DOHH2 (cell line): Measurements from ENCODE around the gene CLDN5.

ENCODE experiments used
- H3F3A ChIP-seq: fragments of 200-600 bp; sonication (generic), shearing (Covaris generic); 2 replicates; pipeline ENCODE4 v1.6.0; 2016; ENCODE audit warnings: antibody characterized with exemption, mild to moderate bottlenecking; ENCODE audit not compliant: control insufficient read depth, insufficient read depth
- H3K27ac ChIP-seq: fragments of 200-600 bp; sonication (generic); 2 replicates; pipeline ENCODE4 v1.5.1; 2014; ENCODE audit warnings: low read depth, mild to moderate bottlenecking, low read length, moderate library complexity
- H3K27me3 ChIP-seq: fragments of 200-600 bp; sonication (generic); 2 replicates; pipeline ENCODE4 v1.6.1; 2014; ENCODE audit warnings: mild to moderate bottlenecking, low read length, mixed read lengths; ENCODE audit not compliant: control insufficient read depth
- H3K36me3 ChIP-seq: fragments of 200-600 bp; sonication (generic); 2 replicates; pipeline ENCODE4 v1.6.1; 2014; ENCODE audit warnings: mild to moderate bottlenecking, low read length, moderate library complexity, mixed read lengths; ENCODE audit not compliant: control insufficient read depth
- H3K4me1 ChIP-seq: fragments of 200-600 bp; sonication (generic); 2 replicates; pipeline ENCODE4 v1.6.1; 2014; ENCODE audit warnings: mild to moderate bottlenecking, low read length, mixed read lengths; ENCODE audit not compliant: control insufficient read depth
- H3K4me2 ChIP-seq: fragments of 200-600 bp; sonication (generic); 2 replicates; pipeline ENCODE4 v1.6.0; 2014; ENCODE audit warnings: mild to moderate bottlenecking, low read length, moderate library complexity
- H3K4me3 ChIP-seq: fragments of 200-600 bp; sonication (generic); 2 replicates; pipeline ENCODE4 v1.5.1; 2014; ENCODE audit warnings: mild to moderate bottlenecking, low read length, mixed read lengths
- H3K79me2 ChIP-seq: fragments of 200-600 bp; sonication (generic); 2 replicates; pipeline ENCODE4 v1.6.1; 2014; ENCODE audit warnings: mild to moderate bottlenecking, low read length, mixed read lengths; ENCODE audit not compliant: control insufficient read depth
- H3K9me2 ChIP-seq: fragments of 200-600 bp; sonication (generic); replicated peaks from 2 replicates; pipeline ENCODE4 v1.6.1; 2014; ENCODE audit warnings: mild to moderate bottlenecking, low read length, mixed read lengths; ENCODE audit not compliant: control insufficient read depth
- H3K9me3 ChIP-seq: fragments of 200-600 bp; sonication (generic); 2 replicates; pipeline ENCODE4 v1.6.1; 2014; ENCODE audit warnings: antibody characterized with exemption, low read length, mixed read lengths; ENCODE audit not compliant: control insufficient read depth, insufficient read depth
- H4K20me1 ChIP-seq: fragments of 200-600 bp; sonication (generic); 2 replicates; pipeline ENCODE4 v1.6.0; 2014; ENCODE audit warnings: low read depth, mild to moderate bottlenecking, antibody characterized with exemption, low read length, moderate library complexity; ENCODE audit not compliant: control insufficient read depth, insufficient read depth
- CTCF ChIP-seq: fragments of 200-600 bp; sonication (generic); IDR thresholded peaks from one replicate; pipeline ENCODE4 v1.5.1; 2014; ENCODE audit warnings: antibody characterized with exemption, mild to moderate bottlenecking, low read depth, low read length; ENCODE audit not compliant: poor library complexity, severe bottlenecking
- EZH2phosphoT487 ChIP-seq: fragments of 200-600 bp; sonication (generic); IDR thresholded peaks from 2 replicates; pipeline ENCODE4 v1.6.1; 2017; ENCODE audit warnings: borderline replicate concordance, mild to moderate bottlenecking, antibody characterized with exemption, low read length, moderate library complexity, mixed read lengths

Gene CLDN5

GRCh38 chr22:19523240-19524169 is 705 bp downstream of the CLDN5 start:
- Histone ChIP-seq H3K27ac (no peak overlapping the region), H3K36me3 (peaks cover 9% of the 10 kb centered on the region; the same call in 1 of the 2 replicates), H3K79me2 (no peaks in the 10 kb centered on the region), H3K4me2 (no peak overlapping the region), H3K27me3 (no peaks in the 10 kb centered on the region), H4K20me1 (no peaks in the 10 kb centered on the region), H3K4me3 (no peak overlapping the region), H3F3A (no peaks in the 10 kb centered on the region), H3K9me2 (no peaks in the 10 kb centered on the region), H3K9me3 (no peaks in the 10 kb centered on the region), H3K4me1 (no peaks in the 10 kb centered on the region)
- no peak for TF ChIP-seq CTCF
- no peak for TF ChIP-seq EZH2phosphoT487

GRCh38 chr22:19522881-19523239 is 1.4 kb downstream of the CLDN5 start:
- Histone ChIP-seq H3K27ac (no peak overlapping the region), H3K4me2 (no peak overlapping the region), H3K4me3 (no peak overlapping the region), H3K27me3 (no peaks in the 10 kb centered on the region), H3K79me2 (no peaks in the 10 kb centered on the region), H3K9me2 (no peaks in the 10 kb centered on the region), H3K9me3 (no peaks in the 10 kb centered on the region), H3K36me3 (peaks cover 13% of the 10 kb centered on the region; the same call in 1 of the 2 replicates), H3K4me1 (no peaks in the 10 kb centered on the region), H3F3A (no peaks in the 10 kb centered on the region), H4K20me1 (no peaks in the 10 kb centered on the region)
- TF ChIP-seq CTCF (no peak), EZH2phosphoT487 (no peak)

GRCh38 chr22:19522190-19522880 is 1.9 kb downstream of the CLDN5 start:
- TF ChIP-seq EZH2phosphoT487, result no peak
- TF ChIP-seq CTCF, result no peak
- Histone ChIP-seq H3K4me2 (no peak overlapping the region), H4K20me1 (no peaks in the 10 kb centered on the region), H3K27me3 (no peaks in the 10 kb centered on the region), H3K9me2 (no peaks in the 10 kb centered on the region), H3K4me3 (no peak overlapping the region), H3K79me2 (no peaks in the 10 kb centered on the region), H3K36me3 (peaks cover 19% of the 10 kb centered on the region; the same call in 1 of the 2 replicates), H3F3A (no peaks in the 10 kb centered on the region), H3K27ac (no peak overlapping the region), H3K9me3 (no peaks in the 10 kb centered on the region), H3K4me1 (no peaks in the 10 kb centered on the region)
